HepG2 (cell line): ENCODE results near the gene CEBPA. TPM values are rescaled to one million over a fixed set of nuclear protein-coding genes. Genes with fewer than 3 reads are reported as not detected.
A peak's percentile ranks its signal among the peaks of the same experiment; 100 is the strongest.

Experiments
- DNMT3B ChIP-seq: conservative IDR thresholded peaks from 2 replicates; pipeline ENCODE4 v1.6.1; 2016; ENCODE audit warnings: missing biosample characterization, control low read depth
- FIP1L1 ChIP-seq: fragments of 200-400 bp; formaldehyde crosslinking; IDR thresholded peaks from 2 replicates; pipeline ENCODE4 v1.6.1; 2018; ENCODE audit warnings: low read depth, mild to moderate bottlenecking, low read length, moderate library complexity, borderline replicate concordance; ENCODE audit not compliant: insufficient read depth
- FOXA3 ChIP-seq: IDR thresholded peaks from 2 replicates; pipeline ENCODE4 v1.6.1; 2016; ENCODE audit warnings: missing genetic modification reagents, missing compliant biosample characterization
- MEIS1 ChIP-seq: sonication (generic); formaldehyde crosslinking; IDR thresholded peaks from 2 replicates; pipeline ENCODE4 v1.9.0; 2021; ENCODE audit warnings: mild to moderate bottlenecking, missing genetic modification reagents, moderate library complexity, borderline replicate concordance
- NR2F2 ChIP-seq: IDR thresholded peaks from 2 replicates; pipeline ENCODE4 v1.6.1; 2012; ENCODE audit warnings: low read depth, inconsistent platforms, borderline replicate concordance
- PAX8 ChIP-seq: sonication (generic); formaldehyde crosslinking; IDR thresholded peaks from 2 replicates; pipeline ENCODE4 v1.8.0; 2022; ENCODE audit warnings: mild to moderate bottlenecking, missing genetic modification reagents, borderline replicate concordance
- PHB2 ChIP-seq: fragments of 450-650 bp; IDR thresholded peaks from 2 replicates; pipeline ENCODE4 v1.6.1; 2018; ENCODE audit not compliant: partially characterized antibody
- POLR2AphosphoS5 ChIP-seq: IDR thresholded peaks from 2 replicates; pipeline ENCODE4 v1.6.1; 2012; ENCODE audit warnings: low read depth, low read length
- RXRB ChIP-seq: IDR thresholded peaks from 2 replicates; pipeline ENCODE4 v1.6.1; 2016; ENCODE audit warnings: borderline replicate concordance, missing genetic modification reagents, missing compliant biosample characterization
- TCF12 ChIP-seq, 2 experiments: fragments of 450-650 bp in 1 of 2; sonication (generic) in 1 of 2; formaldehyde crosslinking in 1 of 2; IDR thresholded peaks; 2 replicates each; pipeline versions ENCODE4 v1.6.1 to v1.8.0; 2017 to 2022; ENCODE audit warnings: antibody characterized with exemption in 1 of 2, mild to moderate bottlenecking in 1 of 2, missing genetic modification reagents in 1 of 2, moderate library complexity in 1 of 2
- ZC3H4 ChIP-seq: sonication (generic); formaldehyde crosslinking; IDR thresholded peaks from 2 replicates; pipeline ENCODE4 v1.4.0; 2020; ENCODE audit warnings: missing genetic modification reagents, borderline replicate concordance
- ZFP41 ChIP-seq: sonication (generic); formaldehyde crosslinking; IDR thresholded peaks from 2 replicates; pipeline ENCODE4 v1.4.0; 2020; ENCODE audit warnings: mild to moderate bottlenecking, missing genetic modification reagents, borderline replicate concordance
- ZNF230 ChIP-seq: sonication (generic); formaldehyde crosslinking; IDR thresholded peaks from 2 replicates; pipeline ENCODE4 v1.4.0; 2020; ENCODE audit warnings: mild to moderate bottlenecking, missing genetic modification reagents
- ZNF547 ChIP-seq: sonication (generic); formaldehyde crosslinking; IDR thresholded peaks from 2 replicates; pipeline ENCODE4 v1.5.1; 2020; ENCODE audit warnings: mild to moderate bottlenecking, missing genetic modification reagents
- ZNF816 ChIP-seq: sonication (generic); formaldehyde crosslinking; IDR thresholded peaks from 2 replicates; pipeline ENCODE4 v1.8.0; 2022; ENCODE audit warnings: missing genetic modification reagents, mild to moderate bottlenecking, borderline replicate concordance
- polyA plus RNA-seq, 8 experiments: library from polyadenylated mRNA; depleted of rRNA in 3 of 8; stranded (reverse) in 7 of 8; unstranded in 1 of 8; fragments of >200 nt; fragmentation: Illumina TruSeq in 4 of 8; extraction: Trizol in 4 of 8; gene quantifications; 2 replicates each; pipeline versions ENCODE4 v1.2.1 to v1.2.3, GENCODE V29; 2011 to 2016; ENCODE audit warnings: low read depth in 4 of 8, missing spikeins in 1 of 8, mixed read lengths in 1 of 8; ENCODE audit not compliant: insufficient read depth in 1 of 8
- total RNA-seq, 5 experiments: library from RNA; depleted of rRNA; stranded (reverse); fragments of >200 nt; fragmentation: Illumina TruSeq; extraction: Trizol; gene quantifications; 2 replicates each; pipeline ENCODE4 v1.2.3, GENCODE V29; 2016; ENCODE audit warnings: low read depth in 1 of 5
- TF ChIP-seq, protein P1 (sequence below), 2 experiments: sonication (generic) in 1 of 2; formaldehyde crosslinking in 1 of 2; IDR thresholded peaks; 2 replicates each; pipeline versions ENCODE4 v1.5.1 to v1.6.1; 2011 to 2020; ENCODE audit warnings: borderline replicate concordance in 1 of 2, low read depth in 1 of 2, low read length in 1 of 2, mild to moderate bottlenecking in 1 of 2, missing genetic modification reagents in 1 of 2, moderate library complexity in 1 of 2
- TF ChIP-seq, protein P2 (sequence below): sonication (generic); formaldehyde crosslinking; IDR thresholded peaks from 2 replicates; pipeline ENCODE4 v1.5.0; 2020; ENCODE audit warnings: mild to moderate bottlenecking, missing genetic modification reagents, borderline replicate concordance
- TF ChIP-seq, protein P3 (sequence below): sonication (generic); formaldehyde crosslinking; IDR thresholded peaks from 2 replicates; pipeline ENCODE4 v1.4.0; 2020; ENCODE audit warnings: mild to moderate bottlenecking, missing genetic modification reagents
- TF ChIP-seq, protein P4 (sequence below): sonication (generic); formaldehyde crosslinking; IDR thresholded peaks from 2 replicates; pipeline ENCODE4 v1.4.0; 2020; ENCODE audit warnings: missing genetic modification reagents, borderline replicate concordance

CEBPA gene
- total and polyA plus RNA-seq, 2 of the 13 experiments (the other 11 are each of a cell fraction or from before 2014, with no cell fraction given) = 24.8 to 103 TPM

DNA sequence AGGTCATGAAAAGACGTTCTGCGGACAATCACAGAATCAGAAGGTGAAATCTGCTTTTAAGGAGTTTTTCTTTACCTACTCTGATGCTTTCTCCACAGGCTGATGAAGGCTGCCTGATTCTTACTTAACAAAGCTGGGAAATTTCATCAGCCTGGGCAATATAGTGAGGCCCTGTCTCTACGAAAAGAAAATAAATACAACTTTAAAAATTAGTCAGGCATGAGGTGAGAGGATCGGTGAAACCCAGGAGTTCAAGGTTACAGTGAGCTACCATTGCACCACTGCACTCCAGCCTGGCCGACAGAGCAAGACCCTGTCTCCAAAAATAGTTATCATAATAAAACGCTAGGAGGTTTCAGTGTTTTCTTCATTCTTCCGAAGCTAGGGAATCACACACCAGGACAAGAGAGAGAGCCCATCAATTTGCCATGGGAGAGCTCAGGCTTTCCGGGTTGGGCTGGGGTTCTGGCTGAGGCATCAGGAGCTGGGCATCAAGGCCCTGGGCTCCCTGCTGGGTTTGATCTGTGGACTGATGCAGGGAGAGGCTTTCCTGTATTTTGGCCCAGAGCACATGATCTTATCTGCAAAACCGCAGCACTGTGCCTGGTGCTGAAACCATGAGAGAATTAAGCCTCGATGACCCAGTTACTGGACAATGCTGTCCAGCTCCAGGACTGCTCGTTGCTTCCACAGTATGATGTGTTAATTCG is 46.1 kb upstream of the CEBPA start (continued):
- TF ChIP-seq, protein P1, sequence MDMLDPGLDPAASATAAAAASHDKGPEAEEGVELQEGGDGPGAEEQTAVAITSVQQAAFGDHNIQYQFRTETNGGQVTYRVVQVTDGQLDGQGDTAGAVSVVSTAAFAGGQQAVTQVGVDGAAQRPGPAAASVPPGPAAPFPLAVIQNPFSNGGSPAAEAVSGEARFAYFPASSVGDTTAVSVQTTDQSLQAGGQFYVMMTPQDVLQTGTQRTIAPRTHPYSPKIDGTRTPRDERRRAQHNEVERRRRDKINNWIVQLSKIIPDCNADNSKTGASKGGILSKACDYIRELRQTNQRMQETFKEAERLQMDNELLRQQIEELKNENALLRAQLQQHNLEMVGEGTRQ (IDR thresholded peaks at IDR 0.05; ENCODE audit: low read depth, low read length) = no peak
- TF ChIP-seq, protein P1 (CRISPR knock-in tag; IDR thresholded peaks at IDR 0.05; ENCODE audit: borderline replicate concordance) = no peak
- TF ChIP-seq TCF12 (IDR thresholded peaks at IDR 0.05) (no peak), TCF12 (CRISPR knock-in tag; IDR thresholded peaks at IDR 0.05) (no peak), ZNF547 (CRISPR knock-in tag) (no peak), POLR2AphosphoS5 (no peak), FIP1L1 (no peak), ZC3H4 (CRISPR knock-in tag) (no peak), PHB2 (no peak), ZNF230 (CRISPR knock-in tag) (no peak), PAX8 (no peak), MEIS1 (no peak), FOXA3 (peak; percentile 32; the same call in 1 of the 2 replicates), DNMT3B (CRISPR knock-in tag) (no peak), NR2F2 (no peak), ZFP41 (CRISPR knock-in tag) (no peak), RXRB (peak; percentile 45), ZNF816 (CRISPR knock-in tag) (no peak)
- TF ChIP-seq, protein P2, sequence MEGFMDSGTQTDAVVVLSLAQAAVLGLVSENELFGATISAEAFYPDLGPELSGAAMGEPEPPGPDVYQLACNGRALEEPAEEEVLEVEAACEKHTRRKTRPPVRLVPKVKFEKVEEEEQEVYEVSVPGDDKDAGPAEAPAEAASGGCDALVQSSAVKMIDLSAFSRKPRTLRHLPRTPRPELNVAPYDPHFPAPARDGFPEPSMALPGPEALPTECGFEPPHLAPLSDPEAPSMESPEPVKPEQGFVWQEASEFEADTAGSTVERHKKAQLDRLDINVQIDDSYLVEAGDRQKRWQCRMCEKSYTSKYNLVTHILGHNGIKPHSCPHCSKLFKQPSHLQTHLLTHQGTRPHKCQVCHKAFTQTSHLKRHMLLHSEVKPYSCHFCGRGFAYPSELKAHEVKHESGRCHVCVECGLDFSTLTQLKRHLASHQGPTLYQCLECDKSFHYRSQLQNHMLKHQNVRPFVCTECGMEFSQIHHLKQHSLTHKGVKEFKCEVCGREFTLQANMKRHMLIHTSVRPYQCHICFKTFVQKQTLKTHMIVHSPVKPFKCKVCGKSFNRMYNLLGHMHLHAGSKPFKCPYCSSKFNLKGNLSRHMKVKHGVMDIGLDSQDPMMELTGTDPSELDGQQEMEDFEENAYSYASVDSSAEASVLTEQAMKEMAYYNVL (CRISPR knock-in tag) = no peak
- TF ChIP-seq, protein P3, sequence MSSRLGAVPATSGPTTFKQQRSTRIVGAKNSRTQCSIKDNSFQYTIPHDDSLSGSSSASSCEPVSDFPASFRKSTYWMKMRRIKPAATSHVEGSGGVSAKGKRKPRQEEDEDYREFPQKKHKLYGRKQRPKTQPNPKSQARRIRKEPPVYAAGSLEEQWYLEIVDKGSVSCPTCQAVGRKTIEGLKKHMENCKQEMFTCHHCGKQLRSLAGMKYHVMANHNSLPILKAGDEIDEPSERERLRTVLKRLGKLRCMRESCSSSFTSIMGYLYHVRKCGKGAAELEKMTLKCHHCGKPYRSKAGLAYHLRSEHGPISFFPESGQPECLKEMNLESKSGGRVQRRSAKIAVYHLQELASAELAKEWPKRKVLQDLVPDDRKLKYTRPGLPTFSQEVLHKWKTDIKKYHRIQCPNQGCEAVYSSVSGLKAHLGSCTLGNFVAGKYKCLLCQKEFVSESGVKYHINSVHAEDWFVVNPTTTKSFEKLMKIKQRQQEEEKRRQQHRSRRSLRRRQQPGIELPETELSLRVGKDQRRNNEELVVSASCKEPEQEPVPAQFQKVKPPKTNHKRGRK = no peak
- TF ChIP-seq, protein P4, sequence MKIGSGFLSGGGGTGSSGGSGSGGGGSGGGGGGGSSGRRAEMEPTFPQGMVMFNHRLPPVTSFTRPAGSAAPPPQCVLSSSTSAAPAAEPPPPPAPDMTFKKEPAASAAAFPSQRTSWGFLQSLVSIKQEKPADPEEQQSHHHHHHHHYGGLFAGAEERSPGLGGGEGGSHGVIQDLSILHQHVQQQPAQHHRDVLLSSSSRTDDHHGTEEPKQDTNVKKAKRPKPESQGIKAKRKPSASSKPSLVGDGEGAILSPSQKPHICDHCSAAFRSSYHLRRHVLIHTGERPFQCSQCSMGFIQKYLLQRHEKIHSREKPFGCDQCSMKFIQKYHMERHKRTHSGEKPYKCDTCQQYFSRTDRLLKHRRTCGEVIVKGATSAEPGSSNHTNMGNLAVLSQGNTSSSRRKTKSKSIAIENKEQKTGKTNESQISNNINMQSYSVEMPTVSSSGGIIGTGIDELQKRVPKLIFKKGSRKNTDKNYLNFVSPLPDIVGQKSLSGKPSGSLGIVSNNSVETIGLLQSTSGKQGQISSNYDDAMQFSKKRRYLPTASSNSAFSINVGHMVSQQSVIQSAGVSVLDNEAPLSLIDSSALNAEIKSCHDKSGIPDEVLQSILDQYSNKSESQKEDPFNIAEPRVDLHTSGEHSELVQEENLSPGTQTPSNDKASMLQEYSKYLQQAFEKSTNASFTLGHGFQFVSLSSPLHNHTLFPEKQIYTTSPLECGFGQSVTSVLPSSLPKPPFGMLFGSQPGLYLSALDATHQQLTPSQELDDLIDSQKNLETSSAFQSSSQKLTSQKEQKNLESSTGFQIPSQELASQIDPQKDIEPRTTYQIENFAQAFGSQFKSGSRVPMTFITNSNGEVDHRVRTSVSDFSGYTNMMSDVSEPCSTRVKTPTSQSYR (CRISPR knock-in tag) = no peak
